IMR-90 (cell line): ENCODE measurements around the gene TSACC. TPM values are rescaled to one million over a fixed set of nuclear protein-coding genes. Genes with fewer than 3 reads are reported as not detected.

Experiments used
- ATAC-seq: fragments of 200-7000 bp; cut with Tn5 transposase; 2 replicates; pipeline ENCODE4 v1.9.1; 2020; ENCODE audit warnings: low read depth, mild to moderate bottlenecking, moderate library complexity
- BruUV-seq: library from RNA; stranded (reverse); fragments of 400-500 nt; replicated peaks from 2 replicates; lab custom pipeline; 2021; lab: Mats Ljungman, UMichigan
- CTCF ChIA-PET: fragments of 300-600 bp; formaldehyde crosslinking; extraction: SDS; loops from one replicate; lab custom pipeline; 2021; ENCODE audit warnings: antibody characterized with exemption; lab: Yijun Ruan, JAX
- POLR2A ChIA-PET: fragments of 300-600 bp; sonication (Branson Sonifier 250); formaldehyde crosslinking; loops from one replicate; lab custom pipeline; 2022; ENCODE audit warnings: antibody characterized with exemption; ENCODE audit not compliant: unreplicated experiment; lab: Charles Lee
- DNase-seq: peaks from one replicate; pipeline ENCODE4 v3.0.0; 2013
- H2AFZ ChIP-seq: replicated peaks from 2 replicates; pipeline ENCODE3; 2013; ENCODE audit warnings: low read length, mild to moderate bottlenecking; ENCODE audit not compliant: poor library complexity
- H2AK5ac ChIP-seq: 2 replicates; pipeline ENCODE4 v1.6.1; 2013; ENCODE audit warnings: low read depth, low read length, inconsistent platforms
- H2AK9ac ChIP-seq: replicated peaks from 2 replicates; pipeline ENCODE3; 2013; ENCODE audit warnings: mild to moderate bottlenecking, low read depth, low read length, moderate library complexity; ENCODE audit not compliant: poor library complexity
- H2BK120ac ChIP-seq: 2 replicates; pipeline ENCODE4 v1.6.1; 2013; ENCODE audit warnings: low read depth, low read length, inconsistent platforms
- H2BK15ac ChIP-seq: 3 replicates; pipeline ENCODE4 v1.6.1; 2013; ENCODE audit warnings: low read depth, low read length, inconsistent platforms
- H2BK20ac ChIP-seq: 2 replicates; pipeline ENCODE4 v1.6.1; 2013; ENCODE audit warnings: low read depth, mild to moderate bottlenecking, inconsistent platforms, low read length, moderate library complexity
- H2BK5ac ChIP-seq: 2 replicates; pipeline ENCODE4 v1.6.1; 2013; ENCODE audit warnings: mild to moderate bottlenecking, low read depth, low read length, inconsistent platforms; ENCODE audit not compliant: poor library complexity, severe bottlenecking
- H3K14ac ChIP-seq: replicated peaks from 2 replicates; pipeline ENCODE4 v1.6.1; 2013; ENCODE audit warnings: low read depth, low read length, inconsistent platforms
- H3K18ac ChIP-seq: 2 replicates; pipeline ENCODE4 v1.6.1; 2013; ENCODE audit warnings: low read depth, low read length, control low read depth
- H3K23ac ChIP-seq: 2 replicates; pipeline ENCODE4 v1.6.1; 2013; ENCODE audit warnings: low read depth, low read length, inconsistent platforms
- H3K27ac ChIP-seq: 2 replicates; pipeline ENCODE4 v1.5.1; 2013; ENCODE audit warnings: mild to moderate bottlenecking, control low read depth, low read length; ENCODE audit not compliant: insufficient read depth
- H3K27me3 ChIP-seq: 2 replicates; pipeline ENCODE4 v1.6.1; 2013; ENCODE audit warnings: low read length; ENCODE audit not compliant: control insufficient read depth, insufficient read depth
- H3K36me3 ChIP-seq: 2 replicates; pipeline ENCODE4 v1.6.1; 2013; ENCODE audit warnings: low read length, mixed read lengths; ENCODE audit not compliant: control insufficient read depth, insufficient read depth
- H3K4ac ChIP-seq: 2 replicates; pipeline ENCODE4 v1.6.1; 2013; ENCODE audit warnings: low read depth, low read length, inconsistent platforms
- H3K4me1 ChIP-seq: 2 replicates; pipeline ENCODE4 v1.6.1; 2013; ENCODE audit warnings: low read length, mixed read lengths; ENCODE audit not compliant: control insufficient read depth, insufficient read depth
- H3K4me2 ChIP-seq: 2 replicates; pipeline ENCODE4 v1.6.1; 2013; ENCODE audit warnings: low read depth, mild to moderate bottlenecking, control low read depth, low read length, moderate library complexity
- H3K4me3 ChIP-seq: 2 replicates; pipeline ENCODE4 v1.5.1; 2013; ENCODE audit warnings: low read depth, mild to moderate bottlenecking, control low read depth, low read length, moderate library complexity; ENCODE audit not compliant: insufficient read depth
- H3K56ac ChIP-seq: 2 replicates; pipeline ENCODE4 v1.6.1; 2013; ENCODE audit warnings: low read length, inconsistent platforms; ENCODE audit not compliant: insufficient read depth; ENCODE audit errors: extremely low read depth
- H3K79me1 ChIP-seq, 2 experiments: 2 replicates each; pipeline ENCODE4 v1.6.1; 2013; ENCODE audit warnings: low read length in 2 of 2, inconsistent platforms in 1 of 2, low read depth in 1 of 2
- H3K9ac ChIP-seq: 2 replicates; pipeline ENCODE4 v1.6.1; 2013; ENCODE audit warnings: low read depth, low read length, control low read depth
- H3K9me1 ChIP-seq: 2 replicates; pipeline ENCODE4 v1.6.1; 2013; ENCODE audit warnings: low read length, inconsistent platforms; ENCODE audit not compliant: insufficient read depth
- H3K9me3 ChIP-seq: 2 replicates; pipeline ENCODE4 v1.6.1; 2013; ENCODE audit warnings: low read length; ENCODE audit not compliant: control insufficient read depth, insufficient read depth
- H4K20me1 ChIP-seq: 2 replicates; pipeline ENCODE4 v1.6.1; 2013; ENCODE audit warnings: low read length, inconsistent platforms; ENCODE audit not compliant: insufficient read depth
- H4K5ac ChIP-seq: 2 replicates; pipeline ENCODE4 v1.6.1; 2013; ENCODE audit warnings: mild to moderate bottlenecking, low read depth, low read length, control low read depth
- H4K8ac ChIP-seq, 2 experiments: 2 replicates each; pipeline ENCODE4 v1.6.1; 2013; ENCODE audit warnings: low read depth in 2 of 2, low read length in 2 of 2, control low read depth in 1 of 2, inconsistent platforms in 1 of 2
- H4K91ac ChIP-seq: 2 replicates; pipeline ENCODE4 v1.6.1; 2013; ENCODE audit warnings: low read depth, low read length, inconsistent platforms; ENCODE audit not compliant: insufficient read depth
- FOS ChIP-seq: fragments of 150-350 bp; IDR thresholded peaks from 2 replicates; pipeline ENCODE4 v1.6.1; 2016; ENCODE audit warnings: low read depth, low read length
- POLR2A ChIP-seq: IDR thresholded peaks from 2 replicates; pipeline ENCODE4 v1.6.1; 2012; ENCODE audit warnings: mild to moderate bottlenecking, low read depth, low read length
- SMC3 ChIP-seq: fragments of 150-350 bp; IDR thresholded peaks from 2 replicates; pipeline ENCODE4 v1.6.1; 2016; ENCODE audit warnings: low read depth, mild to moderate bottlenecking, antibody characterized with exemption, low read length, moderate library complexity
- dilution Hi-C: fragments of 300-500 bp; cut with HindIII; formaldehyde crosslinking; loops from one replicate; pipeline ENCODE4 v1.14.3; 2018; ENCODE audit warnings: low sequenced_read_pairs; ENCODE audit not compliant: unreplicated experiment
- in situ Hi-C: fragments of 300-500 bp; cut with MboI; formaldehyde crosslinking; loops from 3 replicates; pipeline ENCODE4 v1.14.3; 2019; ENCODE audit warnings: low sequenced_read_pairs, inconsistent platforms, mixed read lengths
- intact Hi-C: fragments of 100-400 bp; cut with micrococcal nuclease; formaldehyde crosslinking; loops from 2 replicates; pipeline ENCODE4 v1.10.0; 2022
- polyA plus RNA-seq, 3 experiments: library from polyadenylated mRNA; depleted of rRNA; stranded (reverse); fragments of >200 nt; gene quantifications; 2 replicates each; pipeline ENCODE4 v1.2.3, GENCODE V29; 2012; ENCODE audit warnings: low replicate concordance in 1 of 3
- total RNA-seq: library from RNA; depleted of rRNA; stranded (reverse); fragments of >200 nt; gene quantifications from 2 replicates; pipeline ENCODE4 v1.2.3, GENCODE V29; 2012
- TF ChIP-seq, protein P1 (sequence below): fragments of 150-350 bp; IDR thresholded peaks from 2 replicates; pipeline ENCODE4 v1.6.1; 2016; ENCODE audit warnings: low read depth, mild to moderate bottlenecking, low read length, moderate library complexity, borderline replicate concordance
- TF ChIP-seq, protein P2 (sequence below): conservative IDR thresholded peaks from 2 replicates; pipeline ENCODE4 v1.5.1; 2012; ENCODE audit warnings: mild to moderate bottlenecking, low read depth, low read length, improper control_type of control experiment

Gene TSACC
- total and polyA plus RNA-seq, 2 of the 4 experiments (the other 2 are of a cell fraction), result 0.75 TPM; not detected in 1

DNA sequence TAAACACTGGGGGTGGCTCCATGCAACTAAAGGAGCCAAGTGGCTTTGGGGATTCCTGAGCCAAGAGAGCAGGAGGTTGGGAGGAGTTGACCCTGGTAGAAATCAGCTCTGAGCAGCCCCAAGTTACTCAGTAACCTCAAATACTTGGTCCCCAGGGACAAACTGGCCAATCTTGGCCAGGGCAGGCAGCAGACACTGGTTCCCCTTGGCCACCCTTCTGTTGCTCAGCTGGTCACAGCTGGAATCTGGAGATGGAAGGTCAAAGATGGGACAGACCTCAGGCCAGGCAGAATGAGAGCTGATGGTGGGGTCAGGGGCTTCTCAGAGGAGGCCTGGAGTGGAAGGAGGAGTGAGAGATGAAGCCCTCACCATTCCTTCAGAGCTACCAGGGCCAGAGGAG, 27.4 kb downstream of the TSACC start:
- no TSS peak for BruUV-seq
- H3K14ac ChIP-seq, result no peak overlapping the region
- H3K4ac ChIP-seq, result no peak overlapping the region
- H3K4me1 ChIP-seq, result no peaks in the 10 kb centered on the region
- in situ Hi-C loops (no loop called here), dilution Hi-C loops (no loop called here), intact Hi-C loops (no loop called here)
- H3K27ac ChIP-seq, result no peak overlapping the region
- H2AFZ ChIP-seq, result no peak overlapping the region
- no peak overlapping the region for H2AK9ac ChIP-seq
- H3K27me3 ChIP-seq, result peaks cover 62% of the 10 kb centered on the region
- H3K9ac ChIP-seq, result no peak overlapping the region
- no peak for TF ChIP-seq POLR2A
- TF ChIP-seq, protein P1, sequence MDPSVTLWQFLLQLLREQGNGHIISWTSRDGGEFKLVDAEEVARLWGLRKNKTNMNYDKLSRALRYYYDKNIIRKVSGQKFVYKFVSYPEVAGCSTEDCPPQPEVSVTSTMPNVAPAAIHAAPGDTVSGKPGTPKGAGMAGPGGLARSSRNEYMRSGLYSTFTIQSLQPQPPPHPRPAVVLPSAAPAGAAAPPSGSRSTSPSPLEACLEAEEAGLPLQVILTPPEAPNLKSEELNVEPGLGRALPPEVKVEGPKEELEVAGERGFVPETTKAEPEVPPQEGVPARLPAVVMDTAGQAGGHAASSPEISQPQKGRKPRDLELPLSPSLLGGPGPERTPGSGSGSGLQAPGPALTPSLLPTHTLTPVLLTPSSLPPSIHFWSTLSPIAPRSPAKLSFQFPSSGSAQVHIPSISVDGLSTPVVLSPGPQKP, result no peak
- TF ChIP-seq, protein P2, sequence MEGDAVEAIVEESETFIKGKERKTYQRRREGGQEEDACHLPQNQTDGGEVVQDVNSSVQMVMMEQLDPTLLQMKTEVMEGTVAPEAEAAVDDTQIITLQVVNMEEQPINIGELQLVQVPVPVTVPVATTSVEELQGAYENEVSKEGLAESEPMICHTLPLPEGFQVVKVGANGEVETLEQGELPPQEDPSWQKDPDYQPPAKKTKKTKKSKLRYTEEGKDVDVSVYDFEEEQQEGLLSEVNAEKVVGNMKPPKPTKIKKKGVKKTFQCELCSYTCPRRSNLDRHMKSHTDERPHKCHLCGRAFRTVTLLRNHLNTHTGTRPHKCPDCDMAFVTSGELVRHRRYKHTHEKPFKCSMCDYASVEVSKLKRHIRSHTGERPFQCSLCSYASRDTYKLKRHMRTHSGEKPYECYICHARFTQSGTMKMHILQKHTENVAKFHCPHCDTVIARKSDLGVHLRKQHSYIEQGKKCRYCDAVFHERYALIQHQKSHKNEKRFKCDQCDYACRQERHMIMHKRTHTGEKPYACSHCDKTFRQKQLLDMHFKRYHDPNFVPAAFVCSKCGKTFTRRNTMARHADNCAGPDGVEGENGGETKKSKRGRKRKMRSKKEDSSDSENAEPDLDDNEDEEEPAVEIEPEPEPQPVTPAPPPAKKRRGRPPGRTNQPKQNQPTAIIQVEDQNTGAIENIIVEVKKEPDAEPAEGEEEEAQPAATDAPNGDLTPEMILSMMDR, result no peak
- TF ChIP-seq SMC3, result no peak
- TF ChIP-seq FOS, result no peak
- no peak overlapping the region for H3K56ac ChIP-seq
- no peaks in the 10 kb centered on the region for H3K36me3 ChIP-seq
- H3K4me3 ChIP-seq, result no peak overlapping the region
- no peaks in the 10 kb centered on the region for H3K79me1 ChIP-seq
- no peak overlapping the region for H3K23ac ChIP-seq
- H3K9me3 ChIP-seq, result no peaks in the 10 kb centered on the region
- no peak overlapping the region for H2AK5ac ChIP-seq
- no peak overlapping the region for H3K4me2 ChIP-seq
- no peak overlapping the region for H3K18ac ChIP-seq
- no peak overlapping the region for H4K91ac ChIP-seq
- POLR2A ChIA-PET, result no interaction called here
- H2BK5ac ChIP-seq, result no peak overlapping the region
- no peaks in the 10 kb centered on the region for H3K9me1 ChIP-seq
- H2BK20ac ChIP-seq, result no peak overlapping the region
- CTCF ChIA-PET, result no interaction called here
- no peak overlapping the region for H4K8ac ChIP-seq
- H4K20me1 ChIP-seq, result no peaks in the 10 kb centered on the region
- ATAC-seq (no peak), DNase-seq (no peak)
- H2BK15ac ChIP-seq, result no peak overlapping the region
- no peak overlapping the region for H2BK120ac ChIP-seq
- H4K5ac ChIP-seq, result no peak overlapping the region
